Tibial nerve (tissue), 4 donors: ENCODE measurements around the gene TAF1C.

Experiments
- EP300 ChIP-seq, 2 donors: sonication (generic); formaldehyde crosslinking; IDR thresholded peaks; one replicate each; pipeline ENCODE4 v1.6.1; 2017; ENCODE audit warnings: antibody characterized with exemption in 2 of 2, mild to moderate bottlenecking in 1 of 2
- POLR2A ChIP-seq, 2 donors: fragments of 450-650 bp; IDR thresholded peaks; one replicate each; pipeline ENCODE4 v1.6.1; 2017; ENCODE audit warnings: antibody characterized with exemption in 2 of 2, mild to moderate bottlenecking in 2 of 2, moderate library complexity in 2 of 2
- TF ChIP-seq, protein P1 (sequence below), 5 experiments: fragments of 200-600 bp in 3 of 5; fragments of 450-650 bp in 2 of 5; sonication (generic) in 3 of 5; IDR thresholded peaks; one replicate each; pipeline ENCODE4 v1.5.1; 2016 to 2019; ENCODE audit warnings: antibody characterized with exemption in 5 of 5, mild to moderate bottlenecking in 3 of 5, moderate library complexity in 2 of 5

DNA sequence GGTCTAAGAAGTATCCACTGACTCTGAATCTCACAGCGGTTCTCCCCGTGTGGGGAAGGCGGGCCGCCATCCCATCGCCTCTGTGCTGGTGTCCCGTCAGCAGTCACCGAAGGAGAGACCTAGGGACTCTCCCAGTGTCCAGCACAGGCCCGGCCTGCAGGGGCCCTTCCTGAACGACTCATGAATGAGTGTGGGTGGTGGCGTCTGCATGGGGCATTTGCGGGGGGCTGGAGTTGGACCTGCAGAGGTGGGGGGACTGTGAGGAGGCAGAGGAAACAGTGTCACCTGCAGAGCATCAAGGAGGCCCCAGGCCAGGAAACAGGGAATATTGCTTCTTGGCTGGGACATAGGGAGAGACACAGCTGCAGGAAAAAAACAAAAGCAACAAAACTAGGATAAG is 42.6 kb upstream of the TAF1C start:
- TF ChIP-seq, protein P1, sequence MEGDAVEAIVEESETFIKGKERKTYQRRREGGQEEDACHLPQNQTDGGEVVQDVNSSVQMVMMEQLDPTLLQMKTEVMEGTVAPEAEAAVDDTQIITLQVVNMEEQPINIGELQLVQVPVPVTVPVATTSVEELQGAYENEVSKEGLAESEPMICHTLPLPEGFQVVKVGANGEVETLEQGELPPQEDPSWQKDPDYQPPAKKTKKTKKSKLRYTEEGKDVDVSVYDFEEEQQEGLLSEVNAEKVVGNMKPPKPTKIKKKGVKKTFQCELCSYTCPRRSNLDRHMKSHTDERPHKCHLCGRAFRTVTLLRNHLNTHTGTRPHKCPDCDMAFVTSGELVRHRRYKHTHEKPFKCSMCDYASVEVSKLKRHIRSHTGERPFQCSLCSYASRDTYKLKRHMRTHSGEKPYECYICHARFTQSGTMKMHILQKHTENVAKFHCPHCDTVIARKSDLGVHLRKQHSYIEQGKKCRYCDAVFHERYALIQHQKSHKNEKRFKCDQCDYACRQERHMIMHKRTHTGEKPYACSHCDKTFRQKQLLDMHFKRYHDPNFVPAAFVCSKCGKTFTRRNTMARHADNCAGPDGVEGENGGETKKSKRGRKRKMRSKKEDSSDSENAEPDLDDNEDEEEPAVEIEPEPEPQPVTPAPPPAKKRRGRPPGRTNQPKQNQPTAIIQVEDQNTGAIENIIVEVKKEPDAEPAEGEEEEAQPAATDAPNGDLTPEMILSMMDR (IDR thresholded peaks at IDR 0.05), result no peak
- TF ChIP-seq POLR2A (IDR thresholded peaks at IDR 0.05) (no peak), EP300 (IDR thresholded peaks at IDR 0.05) (no peak)
